Loucy (cell line): ENCODE results near the gene PUM1.

ENCODE experiments used
- H2AFZ ChIP-seq: fragments of 200-600 bp; sonication (generic); 2 replicates; pipeline ENCODE4 v1.6.0; 2016; ENCODE audit warnings: antibody characterized with exemption, mild to moderate bottlenecking, low read length, moderate library complexity
- H3F3A ChIP-seq: fragments of 200-600 bp; 2 replicates; pipeline ENCODE4 v1.6.0; 2016; ENCODE audit warnings: antibody characterized with exemption, low read depth, mild to moderate bottlenecking
- H3K27me3 ChIP-seq: fragments of 200-600 bp; sonication (generic); 2 replicates; pipeline ENCODE4 v1.6.1; 2014; ENCODE audit warnings: low read length, mild to moderate bottlenecking; ENCODE audit not compliant: insufficient read depth, poor library complexity, severe bottlenecking
- H3K36me3 ChIP-seq: fragments of 200-600 bp; sonication (generic); 2 replicates; pipeline ENCODE4 v1.6.1; 2016; ENCODE audit warnings: low read length; ENCODE audit not compliant: insufficient read depth
- H3K4me1 ChIP-seq: fragments of 200-600 bp; sonication (generic); 2 replicates; pipeline ENCODE4 v1.5.1; 2014; ENCODE audit warnings: low read length, mild to moderate bottlenecking; ENCODE audit not compliant: insufficient read depth, poor library complexity, severe bottlenecking
- H3K4me2 ChIP-seq: fragments of 200-600 bp; sonication (generic); 2 replicates; pipeline ENCODE4 v1.6.0; 2014; ENCODE audit warnings: antibody characterized with exemption, low read length, low read depth, mild to moderate bottlenecking; ENCODE audit not compliant: poor library complexity, severe bottlenecking
- H3K4me3 ChIP-seq: fragments of 200-600 bp; sonication (generic); 2 replicates; pipeline ENCODE4 v1.5.1; 2014; ENCODE audit warnings: low read length, mild to moderate bottlenecking, mixed read lengths; ENCODE audit not compliant: poor library complexity, severe bottlenecking
- H3K79me2 ChIP-seq: fragments of 200-600 bp; sonication (generic); 2 replicates; pipeline ENCODE4 v1.6.1; 2014; ENCODE audit warnings: low read length; ENCODE audit not compliant: insufficient read depth
- H3K9ac ChIP-seq: fragments of 200-600 bp; sonication (generic); 2 replicates; pipeline ENCODE4 v1.6.0; 2014; ENCODE audit warnings: mild to moderate bottlenecking, low read depth, low read length, moderate library complexity; ENCODE audit not compliant: poor library complexity, severe bottlenecking
- H3K9me2 ChIP-seq: fragments of 200-600 bp; sonication (generic); replicated peaks from 2 replicates; pipeline ENCODE4 v1.6.1; 2016; ENCODE audit warnings: low read depth, low read length, mixed read lengths
- H3K9me3 ChIP-seq: fragments of 200-600 bp; sonication (generic); 2 replicates; pipeline ENCODE4 v1.6.1; 2014; ENCODE audit warnings: mild to moderate bottlenecking, antibody characterized with exemption, low read length, low read depth; ENCODE audit not compliant: insufficient read depth
- H4K20me1 ChIP-seq: fragments of 200-600 bp; sonication (generic); 2 replicates; pipeline ENCODE4 v1.6.0; 2014; ENCODE audit warnings: antibody characterized with exemption, low read length, mild to moderate bottlenecking; ENCODE audit not compliant: insufficient read depth, poor library complexity, severe bottlenecking
- CTCF ChIP-seq: fragments of 200-600 bp; sonication (generic); conservative IDR thresholded peaks from 2 replicates; pipeline ENCODE4 v1.5.1; 2014; ENCODE audit warnings: mild to moderate bottlenecking, antibody characterized with exemption, low read length
- EZH2phosphoT487 ChIP-seq: fragments of 200-600 bp; IDR thresholded peaks from 2 replicates; pipeline ENCODE4 v1.6.1; 2018; ENCODE audit warnings: antibody characterized with exemption, mild to moderate bottlenecking, moderate library complexity, borderline replicate concordance

Gene PUM1

GRCh38 chr1:30904962-30905335 lies 160.6 kb downstream of the PUM1 start:
- Histone ChIP-seq H3K4me3 (no peak overlapping the region), H3K9me2 (no peaks in the 10 kb centered on the region), H3K27me3 (peaks cover 21% of the 10 kb centered on the region), H4K20me1 (no peaks in the 10 kb centered on the region), H3F3A (no peaks in the 10 kb centered on the region), H2AFZ (no peak overlapping the region), H3K4me1 (no peaks in the 10 kb centered on the region), H3K4me2 (no peak overlapping the region), H3K79me2 (no peaks in the 10 kb centered on the region), H3K9me3 (no peaks in the 10 kb centered on the region), H3K36me3 (no peaks in the 10 kb centered on the region), H3K9ac (no peak overlapping the region)
- no peak for TF ChIP-seq CTCF
- no peak for TF ChIP-seq EZH2phosphoT487

- TF ChIP-seq EZH2phosphoT487 (no peak), CTCF (no peak)
- Histone ChIP-seq H3K4me1 (no peaks in the 10 kb centered on the region), H3F3A (no peaks in the 10 kb centered on the region), H2AFZ (no peak overlapping the region), H3K4me2 (no peak overlapping the region), H3K79me2 (no peaks in the 10 kb centered on the region), H3K9me2 (no peaks in the 10 kb centered on the region), H4K20me1 (no peaks in the 10 kb centered on the region), H3K9ac (no peak overlapping the region), H3K27me3 (peaks cover 20% of the 10 kb centered on the region), H3K9me3 (no peaks in the 10 kb centered on the region), H3K36me3 (no peaks in the 10 kb centered on the region), H3K4me3 (no peak overlapping the region)
Observed at GRCh38 chr1:30904191-30904961, 161.1 kb downstream of the PUM1 start.

GRCh38 chr1:30903343-30904034 lies 162.0 kb downstream of the PUM1 start:
- Histone ChIP-seq H3K4me3 (no peak overlapping the region), H3F3A (no peaks in the 10 kb centered on the region), H3K27me3 (peaks cover 14% of the 10 kb centered on the region), H3K4me1 (no peaks in the 10 kb centered on the region), H3K36me3 (no peaks in the 10 kb centered on the region), H3K79me2 (no peaks in the 10 kb centered on the region), H3K4me2 (no peak overlapping the region), H3K9me3 (no peaks in the 10 kb centered on the region), H3K9me2 (no peaks in the 10 kb centered on the region), H2AFZ (no peak overlapping the region), H3K9ac (no peak overlapping the region), H4K20me1 (no peaks in the 10 kb centered on the region)
- no peak for TF ChIP-seq CTCF
- no peak for TF ChIP-seq EZH2phosphoT487
